Endothelial cell of umbilical vein (primary cell): Measurements from ENCODE around the gene TXNIP.

Source experiments
- CTCF ChIP-seq, 2 donors: IDR thresholded peaks; 1 replicate in 1 of 2; 2 replicates in 1 of 2; pipeline ENCODE4 v1.5.1; 2011; ENCODE audit warnings: low read length in 2 of 2, mild to moderate bottlenecking in 2 of 2, moderate library complexity in 2 of 2, control low read depth in 1 of 2, inconsistent platforms in 1 of 2, low read depth in 1 of 2; ENCODE audit not compliant: insufficient read depth in 1 of 2; ENCODE audit errors: extremely low read depth in 1 of 2
- EZH2 ChIP-seq: IDR thresholded peaks from 2 replicates; pipeline ENCODE4 v1.6.1; 2012; ENCODE audit warnings: borderline replicate concordance, low read depth, mild to moderate bottlenecking, moderate library complexity, low read length, inconsistent platforms; ENCODE audit not compliant: severe bottlenecking
- FOS ChIP-seq: IDR thresholded peaks from 2 replicates; pipeline ENCODE4 v1.6.1; 2011; ENCODE audit warnings: mild to moderate bottlenecking, low read length, moderate library complexity, borderline replicate concordance; ENCODE audit not compliant: insufficient read depth
- GATA2 ChIP-seq: IDR thresholded peaks from 2 replicates; pipeline ENCODE4 v1.7.0; 2011; ENCODE audit warnings: low read depth, mild to moderate bottlenecking, moderate library complexity, mixed read lengths, low read length; ENCODE audit not compliant: insufficient read length, insufficient read depth
- JUN ChIP-seq: IDR thresholded peaks from 2 replicates; pipeline ENCODE4 v1.6.1; 2011; ENCODE audit warnings: borderline replicate concordance, low read depth; ENCODE audit not compliant: insufficient read length, insufficient read depth
- MYC ChIP-seq: IDR thresholded peaks from one replicate; pipeline ENCODE4 v1.6.1; 2011; ENCODE audit warnings: mild to moderate bottlenecking, low read depth, low read length
- POLR2A ChIP-seq: IDR thresholded peaks from 2 replicates; pipeline ENCODE4 v1.6.1; 2012; ENCODE audit warnings: low read depth, mild to moderate bottlenecking, control low read depth, low read length
- POLR2AphosphoS5 ChIP-seq: IDR thresholded peaks from 2 replicates; pipeline ENCODE4 v1.6.1; 2012; ENCODE audit warnings: low read depth, mild to moderate bottlenecking, control low read depth, low read length, moderate library complexity; ENCODE audit not compliant: insufficient read depth
- TF ChIP-seq, protein P1 (sequence below): IDR thresholded peaks from 2 replicates; pipeline ENCODE4 v1.6.1; 2011; ENCODE audit not compliant: insufficient read depth, insufficient read length

DNA sequence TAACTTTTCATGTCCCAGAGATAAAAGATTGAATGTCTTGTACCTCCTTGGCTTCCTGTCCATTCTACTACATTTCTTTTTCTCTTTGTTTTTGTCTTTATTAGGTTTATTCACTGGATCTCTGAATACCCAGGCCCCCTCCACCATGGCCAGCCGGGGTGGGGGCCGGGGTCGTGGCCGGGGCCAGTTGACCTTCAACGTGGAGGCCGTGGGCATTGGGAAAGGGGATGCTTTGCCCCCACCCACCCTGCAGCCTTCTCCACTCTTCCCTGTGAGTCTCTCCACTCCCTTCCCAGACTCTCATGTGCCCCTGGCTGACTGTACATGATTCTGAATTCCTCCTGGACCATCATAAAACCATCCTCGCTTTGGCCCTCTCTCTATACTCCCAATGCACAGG lies 21.7 kb downstream of the TXNIP start:
- no peak for TF ChIP-seq POLR2AphosphoS5
- TF ChIP-seq POLR2A, result no peak
- TF ChIP-seq CTCF (IDR thresholded peaks at IDR 0.05; ENCODE audit: extremely low read depth in 1 of 2, insufficient read depth in 1 of 2, low read depth in 1 of 2, low read length in 2 of 2), result no peak
- no peak for TF ChIP-seq EZH2
- TF ChIP-seq, protein P1, sequence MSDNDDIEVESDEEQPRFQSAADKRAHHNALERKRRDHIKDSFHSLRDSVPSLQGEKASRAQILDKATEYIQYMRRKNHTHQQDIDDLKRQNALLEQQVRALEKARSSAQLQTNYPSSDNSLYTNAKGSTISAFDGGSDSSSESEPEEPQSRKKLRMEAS, result no peak
- TF ChIP-seq MYC, result no peak
- no peak for TF ChIP-seq FOS
- no peak for TF ChIP-seq GATA2
- TF ChIP-seq JUN, result no peak
